AG04449 (cell line): ENCODE measurements around the gene MAGEF1.

Experiments
- CTCF ChIA-PET: fragments of 350-600 bp; formaldehyde crosslinking; extraction: SDS; loops from one replicate; lab custom pipeline; 2021; ENCODE audit warnings: antibody characterized with exemption; lab: Yijun Ruan, JAX
- POLR2A ChIA-PET: fragments of 400-600, 350-600 bp; formaldehyde crosslinking; extraction: SDS; loops from one replicate; lab custom pipeline; 2020; ENCODE audit warnings: antibody characterized with exemption, inconsistent platforms; lab: Yijun Ruan, JAX
- DNase-seq: peaks from one replicate; pipeline ENCODE4 v3.0.0-alpha.2; 2010; ENCODE audit warnings: low read depth, low spot score
- H3K4me3 ChIP-seq: 2 replicates; pipeline ENCODE4 v1.5.1; 2011; ENCODE audit warnings: low read depth, mild to moderate bottlenecking, control low read depth, low read length
- TF ChIP-seq, protein P1 (sequence below): IDR thresholded peaks from one replicate; pipeline ENCODE4 v1.5.1; 2011; ENCODE audit warnings: mild to moderate bottlenecking, moderate library complexity, low read length, control low read depth, inconsistent platforms; ENCODE audit not compliant: insufficient read depth; ENCODE audit errors: missing control alignments

Gene MAGEF1

GRCh38 chr3:184739594-184740505, 28.0 kb upstream of the MAGEF1 start:
- CTCF ChIA-PET, result interaction anchor here (1.2 to 5.4 kb wide), 4 partner anchors 10 to 17 kb away, joined by 3 to 32 read pairs (median 4); no protein-coding TSS in a partner anchor
- POLR2A ChIA-PET, result no interaction called here
- DNase-seq, result no peak
- H3K4me3 ChIP-seq, result no peak overlapping the region
- TF ChIP-seq, protein P1, sequence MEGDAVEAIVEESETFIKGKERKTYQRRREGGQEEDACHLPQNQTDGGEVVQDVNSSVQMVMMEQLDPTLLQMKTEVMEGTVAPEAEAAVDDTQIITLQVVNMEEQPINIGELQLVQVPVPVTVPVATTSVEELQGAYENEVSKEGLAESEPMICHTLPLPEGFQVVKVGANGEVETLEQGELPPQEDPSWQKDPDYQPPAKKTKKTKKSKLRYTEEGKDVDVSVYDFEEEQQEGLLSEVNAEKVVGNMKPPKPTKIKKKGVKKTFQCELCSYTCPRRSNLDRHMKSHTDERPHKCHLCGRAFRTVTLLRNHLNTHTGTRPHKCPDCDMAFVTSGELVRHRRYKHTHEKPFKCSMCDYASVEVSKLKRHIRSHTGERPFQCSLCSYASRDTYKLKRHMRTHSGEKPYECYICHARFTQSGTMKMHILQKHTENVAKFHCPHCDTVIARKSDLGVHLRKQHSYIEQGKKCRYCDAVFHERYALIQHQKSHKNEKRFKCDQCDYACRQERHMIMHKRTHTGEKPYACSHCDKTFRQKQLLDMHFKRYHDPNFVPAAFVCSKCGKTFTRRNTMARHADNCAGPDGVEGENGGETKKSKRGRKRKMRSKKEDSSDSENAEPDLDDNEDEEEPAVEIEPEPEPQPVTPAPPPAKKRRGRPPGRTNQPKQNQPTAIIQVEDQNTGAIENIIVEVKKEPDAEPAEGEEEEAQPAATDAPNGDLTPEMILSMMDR, result no peak

GRCh38 chr3:184738982-184739381, 27.1 kb upstream of the MAGEF1 start:
- TF ChIP-seq, protein P1, result no peak
- POLR2A ChIA-PET, result interaction anchor here (0.9 kb wide), 1 partner anchor 178 kb away, joined by 3 read pairs; the partner anchor contains the start of gene EPHB3
- CTCF ChIA-PET, result interaction anchor here (1.4 to 5.5 kb wide), 3 partner anchors 13 to 73 kb away, joined by 3 to 77 read pairs (median 3); partner anchors contain the start of gene VPS8

GRCh38 chr3:184738506-184738890, 26.6 kb upstream of the MAGEF1 start:
- H3K4me3 ChIP-seq, result no peak overlapping the region
- ChIA-PET POLR2A (interaction anchor here (0.9 kb wide), 1 partner anchor 177 kb away, joined by 3 read pairs; the partner anchor contains the start of gene EPHB3), CTCF (interaction anchor here (1.1 to 5.5 kb wide), 6 partner anchors 10 to 73 kb away, joined by 3 to 77 read pairs (median 3); partner anchors contain the start of gene VPS8)
- DNase-seq, result no peak
- TF ChIP-seq, protein P1, result no peak

More at GRCh38 chr3:184738982-184739381, 27.1 kb upstream of the MAGEF1 start:
- H3K4me3 ChIP-seq, result no peak overlapping the region
- DNase-seq, result no peak

- CTCF ChIA-PET, result interaction anchor here (1.1 to 5.5 kb wide), 6 partner anchors 11 to 74 kb away, joined by 3 to 77 read pairs (median 3); partner anchors contain the start of gene VPS8
- POLR2A ChIA-PET, result interaction anchor here (0.9 kb wide), 1 partner anchor 177 kb away, joined by 3 read pairs; the partner anchor contains the start of gene EPHB3
- no peak for DNase-seq
- no peak overlapping the region for H3K4me3 ChIP-seq
- TF ChIP-seq, protein P1, result no peak
Measured at GRCh38 chr3:184737641-184738505, 26.0 kb upstream of the MAGEF1 start.

DNA sequence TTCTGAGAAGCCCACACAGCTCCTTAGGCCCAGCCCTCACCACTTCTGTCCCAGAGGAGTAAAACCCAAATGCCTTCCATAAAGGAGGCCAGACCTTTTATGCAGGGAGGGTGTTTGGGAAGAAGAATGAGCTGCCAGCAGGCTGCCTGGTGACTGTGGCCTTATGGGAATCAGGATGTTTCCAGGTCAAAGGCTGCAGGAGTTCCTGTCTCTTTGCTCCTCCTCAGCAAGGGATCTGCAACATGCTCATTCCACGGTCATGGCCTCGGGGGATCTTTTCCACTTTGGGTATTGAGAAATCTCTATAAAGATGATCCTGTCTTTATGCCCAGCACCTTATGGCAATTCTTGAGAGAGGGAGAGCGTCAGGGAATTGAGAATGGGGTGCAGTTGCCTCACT, 25.2 kb upstream of the MAGEF1 start:
- TF ChIP-seq, protein P1, result no peak
- CTCF ChIA-PET, result interaction anchor here (1.3 to 5.5 kb wide), 2 partner anchors 11 to 67 kb away, joined by 3 to 77 read pairs; no protein-coding TSS in a partner anchor
- no peak for DNase-seq

More for the DNA sequence above, 25.2 kb upstream of the MAGEF1 start:
- no peak overlapping the region for H3K4me3 ChIP-seq
- POLR2A ChIA-PET, result no interaction called here
